H9 (cell line): ENCODE results near the gene EPM2A. TPM values are rescaled to one million over a fixed set of nuclear protein-coding genes. Genes with fewer than 3 reads are reported as not detected.

ENCODE experiments used
- DNase-seq: peaks from one replicate; pipeline ENCODE4 v3.0.0-alpha.2; 2017
- H2AFZ ChIP-seq: one replicate; pipeline ENCODE4 v1.6.1; 2013; ENCODE audit warnings: mild to moderate bottlenecking, low read length, control low read depth, moderate library complexity
- H2AK5ac ChIP-seq: 2 replicates; pipeline ENCODE4 v1.6.1; 2013; ENCODE audit warnings: low read length, control low read depth, mixed read lengths; ENCODE audit not compliant: insufficient read length
- H2BK120ac ChIP-seq: one replicate; pipeline ENCODE4 v1.6.1; 2013; ENCODE audit warnings: low read depth, mild to moderate bottlenecking, low read length, control low read depth, inconsistent platforms; ENCODE audit not compliant: poor library complexity, severe bottlenecking
- H2BK12ac ChIP-seq: 2 replicates; pipeline ENCODE4 v1.6.1; 2013; ENCODE audit warnings: low read length, control low read depth, mixed read lengths, low read depth; ENCODE audit not compliant: insufficient read length
- H2BK15ac ChIP-seq: 2 replicates; pipeline ENCODE4 v1.6.1; 2013; ENCODE audit warnings: low read depth, low read length, control low read depth
- H2BK20ac ChIP-seq: one replicate; pipeline ENCODE4 v1.6.1; 2013; ENCODE audit warnings: low read depth, mild to moderate bottlenecking, low read length, control low read depth, inconsistent platforms; ENCODE audit not compliant: poor library complexity, severe bottlenecking
- H2BK5ac ChIP-seq: 2 replicates; pipeline ENCODE4 v1.6.1; 2013; ENCODE audit warnings: low read length, control low read depth, mixed read lengths; ENCODE audit not compliant: insufficient read length
- H3K14ac ChIP-seq: 2 replicates; pipeline ENCODE4 v1.6.1; 2013; ENCODE audit warnings: low read length, control low read depth; ENCODE audit not compliant: insufficient read depth
- H3K18ac ChIP-seq: 2 replicates; pipeline ENCODE4 v1.6.1; 2013; ENCODE audit warnings: low read depth, mild to moderate bottlenecking, mixed read lengths, low read length, control low read depth; ENCODE audit not compliant: insufficient read length
- H3K23ac ChIP-seq: 2 replicates; pipeline ENCODE4 v1.6.1; 2013; ENCODE audit warnings: low read length, control low read depth, mixed read lengths, low read depth; ENCODE audit not compliant: insufficient read length
- H3K23me2 ChIP-seq: 2 replicates; pipeline ENCODE4 v1.6.1; 2013; ENCODE audit warnings: low read depth, mild to moderate bottlenecking, mixed read lengths, low read length, control low read depth; ENCODE audit not compliant: insufficient read length, poor library complexity, severe bottlenecking
- H3K27ac ChIP-seq: 2 replicates; pipeline ENCODE4 v1.5.1; 2013; ENCODE audit warnings: low read length, control low read depth, mixed read lengths, low read depth; ENCODE audit not compliant: insufficient read length
- H3K27me3 ChIP-seq: 2 replicates; pipeline ENCODE4 v1.6.1; 2013; ENCODE audit warnings: low read length, control low read depth, inconsistent platforms; ENCODE audit not compliant: insufficient read depth
- H3K4ac ChIP-seq: 2 replicates; pipeline ENCODE4 v1.6.1; 2013; ENCODE audit warnings: low read depth, mild to moderate bottlenecking, control low read depth, inconsistent platforms, low read length, moderate library complexity
- H3K4me1 ChIP-seq: 2 replicates; pipeline ENCODE4 v1.6.1; 2013; ENCODE audit warnings: low read length, control low read depth, inconsistent platforms; ENCODE audit not compliant: insufficient read depth
- H3K4me2 ChIP-seq: 2 replicates; pipeline ENCODE4 v1.6.1; 2013; ENCODE audit warnings: low read length, control low read depth, mixed read lengths; ENCODE audit not compliant: insufficient read length, insufficient read depth
- H3K56ac ChIP-seq: 2 replicates; pipeline ENCODE4 v1.6.1; 2013; ENCODE audit warnings: low read depth, mild to moderate bottlenecking, mixed read lengths, low read length, control low read depth; ENCODE audit not compliant: insufficient read length
- H3K79me1 ChIP-seq: 2 replicates; pipeline ENCODE4 v1.6.1; 2013; ENCODE audit warnings: low read depth, mild to moderate bottlenecking, moderate library complexity, low read length, control low read depth, inconsistent platforms; ENCODE audit not compliant: insufficient read depth, poor library complexity, severe bottlenecking
- H3K79me2 ChIP-seq: 2 replicates; pipeline ENCODE4 v1.6.1; 2013; ENCODE audit warnings: low read length, control low read depth, inconsistent platforms; ENCODE audit not compliant: insufficient read depth
- H3K9ac ChIP-seq: 2 replicates; pipeline ENCODE4 v1.6.1; 2013; ENCODE audit warnings: low read length, control low read depth, mixed read lengths; ENCODE audit not compliant: insufficient read length; ENCODE audit errors: extremely low read depth
- H3K9me3 ChIP-seq: one replicate; pipeline ENCODE4 v1.6.1; 2013; ENCODE audit warnings: low read depth, low read length, inconsistent platforms; ENCODE audit not compliant: control insufficient read depth
- H3T11ph ChIP-seq: one replicate; pipeline ENCODE4 v1.6.1; 2013; ENCODE audit warnings: mild to moderate bottlenecking, low read length, control low read depth, inconsistent platforms
- H4K20me1 ChIP-seq: one replicate; pipeline ENCODE4 v1.6.1; 2013; ENCODE audit not compliant: control insufficient read depth, insufficient read length, insufficient read depth
- H4K5ac ChIP-seq: 2 replicates; pipeline ENCODE4 v1.6.1; 2013; ENCODE audit warnings: low read depth, mild to moderate bottlenecking, mixed read lengths, low read length, control low read depth; ENCODE audit not compliant: insufficient read length
- H4K8ac ChIP-seq: replicated peaks from 2 replicates; pipeline ENCODE4 v1.6.1; 2013; ENCODE audit warnings: low read length, control low read depth, mixed read lengths, low read depth; ENCODE audit not compliant: insufficient read length
- H4K91ac ChIP-seq: 2 replicates; pipeline ENCODE4 v1.6.1; 2013; ENCODE audit warnings: low read depth, mild to moderate bottlenecking, moderate library complexity, mixed read lengths, low read length, control low read depth; ENCODE audit not compliant: insufficient read length
- H3K27ac Mint-ChIP-seq, 3 experiments: 2 replicates in 2 of 3; 3 replicates in 1 of 3; pipeline ENCODE4 v1.8.0; 2020 to 2021; ENCODE audit warnings: mixed read lengths in 3 of 3, mild to moderate bottlenecking in 1 of 3, moderate library complexity in 1 of 3
- H3K27me3 Mint-ChIP-seq: 2 replicates; pipeline ENCODE4 v1.8.0; 2021; ENCODE audit warnings: low read depth, mild to moderate bottlenecking, moderate library complexity, mixed read lengths
- H3K36me3 Mint-ChIP-seq, 3 experiments: 2 replicates in 2 of 3; 3 replicates in 1 of 3; pipeline ENCODE4 v1.8.0; 2020 to 2021; ENCODE audit warnings: low read depth in 3 of 3, mixed read lengths in 3 of 3; ENCODE audit not compliant: insufficient read depth in 1 of 3
- H3K4me1 Mint-ChIP-seq, 2 experiments: 2 replicates each; pipeline ENCODE4 v1.8.0; 2020; ENCODE audit warnings: mixed read lengths in 2 of 2
- H3K4me3 Mint-ChIP-seq, 2 experiments: 2 replicates in 1 of 2; 3 replicates in 1 of 2; pipeline ENCODE4 v1.8.0; 2020 to 2021; ENCODE audit warnings: mild to moderate bottlenecking in 2 of 2, mixed read lengths in 2 of 2, moderate library complexity in 1 of 2
- H3K9me3 Mint-ChIP-seq, 2 experiments: 2 replicates in 1 of 2; 3 replicates in 1 of 2; pipeline ENCODE4 v1.8.0; 2020; ENCODE audit warnings: mild to moderate bottlenecking in 2 of 2, mixed read lengths in 2 of 2, moderate library complexity in 1 of 2
- CTCF ChIP-seq: fragments of 200-600 bp; sonication (generic); conservative IDR thresholded peaks from 3 replicates; pipeline ENCODE4 v1.8.0; 2021; ENCODE audit warnings: antibody characterized with exemption, mild to moderate bottlenecking
- WGBS: extraction: QIAGEN DNeasy Blood & Tissue Kit; methylation state at CpG from one replicate; pipeline ENCODE4 v1.1.7; 2013; ENCODE audit warnings: missing lambda C conversion rate, low lambda C conversion rate, mixed read lengths; ENCODE audit not compliant: insufficient read length; ENCODE audit errors: extremely low coverage; 5-methylcytosine and 5-hydroxymethylcytosine counted together
- total RNA-seq: library from RNA; stranded (reverse); gene quantifications from 2 replicates; pipeline ENCODE4 v1.2.1, GENCODE V29; 2021

Gene EPM2A
- total RNA-seq, 1 experiment from 2014 or later = 8.2 TPM

- H3K27me3 ChIP-seq = no peaks in the 10 kb centered on the region
- H4K91ac ChIP-seq = no peak overlapping the region
- no peak for TF ChIP-seq CTCF
- H4K5ac ChIP-seq = no peak overlapping the region
- H2AFZ ChIP-seq = no peak overlapping the region
- H2BK15ac ChIP-seq = no peak overlapping the region
- H3K36me3 Mint-ChIP-seq = peaks cover 21 to 40% (median 37%) of the 10 kb centered on the region in 3 experiments
- no peak overlapping the region for H3K56ac ChIP-seq
- H2AK5ac ChIP-seq = no peak overlapping the region
- H3K14ac ChIP-seq = no peak overlapping the region
- no peak overlapping the region for H3K23ac ChIP-seq
- no peak overlapping the region for H3T11ph ChIP-seq
- no peak for DNase-seq
- H2BK120ac ChIP-seq = no peak overlapping the region
- no peak overlapping the region for H3K4me2 ChIP-seq
- no peaks in the 10 kb centered on the region for H3K79me2 ChIP-seq
- H4K20me1 ChIP-seq = no peaks in the 10 kb centered on the region
- no peak overlapping the region for H2BK12ac ChIP-seq
- H3K9me3 Mint-ChIP-seq = peaks cover 36 to 39% of the 10 kb centered on the region in 2 experiments
- no peak overlapping the region for H4K8ac ChIP-seq
- no peak overlapping the region for H3K18ac ChIP-seq
- H3K79me1 ChIP-seq = no peaks in the 10 kb centered on the region
- no peaks in the 10 kb centered on the region for H3K27me3 Mint-ChIP-seq
- no peak overlapping the region for H3K4ac ChIP-seq
- no peak overlapping the region for H3K27ac ChIP-seq
- WGBS = no CpG with 5 or more reads among the region's 2 CpGs
- no peak overlapping the region for H2BK5ac ChIP-seq
- H3K27ac Mint-ChIP-seq = no peak overlapping the region
- H3K4me1 ChIP-seq = no peaks in the 10 kb centered on the region
- H3K23me2 ChIP-seq = no peaks in the 10 kb centered on the region
- H3K4me1 Mint-ChIP-seq = no peaks in the 10 kb centered on the region
- H3K9me3 ChIP-seq = peaks cover 11% of the 10 kb centered on the region
- no peak overlapping the region for H3K9ac ChIP-seq
- no peak overlapping the region for H2BK20ac ChIP-seq
- no peak overlapping the region for H3K4me3 Mint-ChIP-seq
These were observed 21.5 kb downstream of the EPM2A start for GRCh38 chr6:145713773-145714172.
